HG03575 (cell line): ENCODE measurements around the gene ITPK1.

Source experiments
- ATAC-seq: cut with Tn5 transposase; IDR thresholded peaks from one replicate; pipeline ENCODE4 v1.9.1; 2021; ENCODE audit not compliant: unreplicated experiment, insufficient number of reproducible peaks, low FRiP score; ENCODE audit errors: extremely low read depth

Gene ITPK1

DNA sequence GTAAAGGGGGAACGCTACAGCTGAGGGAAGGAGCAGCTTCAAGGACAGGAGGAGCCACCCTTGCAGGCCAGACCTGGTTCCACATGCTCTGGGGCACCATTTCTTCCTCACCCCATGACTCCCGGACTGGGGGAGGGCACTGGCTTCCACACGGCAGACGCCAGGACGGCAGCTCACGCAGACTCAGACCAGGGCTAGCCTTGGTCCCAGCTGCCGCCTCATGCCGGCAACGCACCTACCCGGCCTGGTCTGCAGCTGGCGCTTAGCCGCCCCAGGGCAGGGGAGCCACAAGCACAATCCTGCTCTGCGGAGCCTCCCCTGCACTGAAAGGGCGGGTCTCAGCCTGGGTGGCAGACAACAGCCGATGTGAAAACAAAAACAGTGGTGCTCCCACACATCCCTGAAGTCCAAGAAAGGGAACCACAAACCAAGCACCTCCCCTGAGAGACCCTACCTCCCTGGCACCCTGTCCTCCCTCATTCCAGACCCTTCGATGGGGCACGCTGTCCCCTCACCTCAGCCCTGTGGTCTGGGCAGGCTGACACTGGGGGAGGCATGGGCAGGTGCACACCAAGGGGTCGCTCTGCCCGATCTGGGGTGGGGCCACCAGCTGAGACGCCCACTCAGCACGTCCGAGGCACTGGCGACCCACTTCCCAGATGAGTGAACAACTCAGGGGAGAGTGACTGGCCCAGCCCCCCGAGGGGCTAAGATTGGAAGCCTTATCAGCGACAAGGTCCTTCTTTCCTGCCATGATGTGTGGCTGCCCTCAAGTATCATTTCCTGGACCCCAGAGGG, 127.8 kb downstream of the ITPK1 start:
- ATAC-seq = no peak

DNA sequence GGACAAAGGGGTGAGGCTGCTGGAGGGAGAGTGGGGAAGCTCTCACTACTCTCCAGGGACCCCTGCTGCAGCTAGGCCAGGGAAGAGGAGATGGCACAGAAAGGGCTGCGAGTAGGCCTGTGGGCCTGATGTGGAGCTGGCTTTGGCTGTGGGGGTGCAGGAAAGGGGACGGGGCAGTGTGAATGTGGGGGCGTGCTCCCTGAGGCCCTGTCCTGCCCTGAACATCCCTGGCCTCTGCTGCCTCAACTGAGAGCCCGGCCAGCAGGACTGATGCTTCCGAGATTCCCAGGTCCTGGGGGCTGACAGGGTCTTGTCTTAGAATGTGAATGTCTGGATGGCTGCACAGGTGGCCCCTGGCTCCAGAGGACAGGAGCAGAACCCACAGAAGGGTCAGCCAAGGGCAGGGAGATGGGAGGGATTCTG, 128.6 kb downstream of the ITPK1 start:
- ATAC-seq = no peak

DNA sequence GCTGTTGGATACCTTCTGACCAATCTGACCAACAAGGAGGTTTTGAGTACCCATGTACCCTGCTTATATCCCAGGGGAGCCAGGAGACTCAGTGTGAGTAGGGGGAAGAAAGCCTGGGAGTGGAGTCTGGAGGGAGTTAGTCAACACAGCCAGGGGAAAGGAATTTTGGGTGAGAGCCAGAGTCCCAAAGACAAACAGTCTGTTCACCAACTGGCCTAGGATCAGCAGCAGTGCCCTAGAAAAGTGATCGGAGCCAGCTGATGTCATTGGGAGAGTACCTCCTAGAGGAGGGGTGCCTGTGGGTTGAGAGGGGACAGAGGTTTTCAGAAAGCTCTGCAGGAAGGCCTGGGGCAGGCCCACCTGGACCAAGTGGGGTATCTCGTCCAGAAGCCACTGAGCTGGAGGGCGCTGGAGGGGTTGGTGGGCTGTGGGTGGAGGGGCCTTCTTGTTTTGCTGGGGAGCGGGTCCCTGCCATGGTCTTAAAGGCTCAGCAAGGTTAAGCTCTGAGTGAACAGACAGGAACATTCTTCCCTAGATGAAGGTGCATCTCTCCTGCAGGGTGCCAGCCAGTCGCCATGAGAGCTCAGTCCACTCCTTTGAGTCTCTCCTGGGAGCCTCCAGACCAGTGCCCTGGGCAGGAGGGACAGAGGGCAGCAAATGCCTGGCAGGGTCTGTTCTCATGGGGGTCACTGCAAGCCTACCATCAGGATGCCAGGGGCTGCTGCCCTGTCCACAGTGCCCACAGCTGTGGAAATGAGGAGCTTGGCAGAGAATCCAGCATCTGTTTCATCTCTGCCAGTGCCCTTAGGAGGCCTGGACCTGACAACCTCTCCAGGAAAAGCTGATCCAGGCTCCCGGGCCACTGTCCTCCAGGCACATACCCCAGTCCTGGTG, 129.2 kb downstream of the ITPK1 start:
- ATAC-seq = no peak

DNA sequence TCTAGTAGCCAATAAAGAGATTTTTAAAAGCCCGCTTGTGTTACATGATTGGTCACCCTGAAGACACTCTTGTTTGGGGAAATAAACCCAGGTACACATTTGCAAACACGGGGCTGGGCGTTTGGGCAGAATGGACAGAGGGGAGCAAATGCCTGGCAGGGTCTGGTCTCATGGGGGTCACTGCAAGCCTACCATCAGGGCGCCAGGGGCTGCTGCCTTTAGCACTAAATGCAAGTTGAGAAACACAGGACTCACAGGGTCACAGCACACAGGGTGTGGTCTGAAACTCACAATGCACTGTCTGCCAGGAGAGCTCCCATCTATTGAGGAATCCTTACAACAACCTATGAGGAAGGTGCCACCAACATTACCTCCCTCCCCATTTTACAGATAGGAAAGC, 130.2 kb downstream of the ITPK1 start:
- no peak for ATAC-seq

DNA sequence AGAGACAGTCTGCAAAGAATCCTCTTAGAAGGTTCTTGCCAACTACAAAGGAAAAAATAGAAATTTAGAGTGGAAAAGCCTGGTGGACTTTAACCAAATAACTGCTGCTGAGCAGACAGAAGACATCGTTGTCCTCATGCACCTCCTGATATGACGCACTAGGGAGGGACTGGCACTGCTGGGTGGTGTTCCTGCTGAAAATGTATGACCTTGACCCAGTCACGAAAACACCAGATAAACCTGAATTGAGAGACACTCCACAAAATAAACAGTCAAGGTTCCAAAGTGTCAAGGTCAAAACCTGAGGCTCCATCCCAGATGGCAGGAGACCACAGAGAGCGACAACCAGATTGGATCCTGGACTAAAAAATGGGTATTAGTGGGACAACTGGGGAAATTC, 130.8 kb downstream of the ITPK1 start:
- ATAC-seq = no peak

DNA sequence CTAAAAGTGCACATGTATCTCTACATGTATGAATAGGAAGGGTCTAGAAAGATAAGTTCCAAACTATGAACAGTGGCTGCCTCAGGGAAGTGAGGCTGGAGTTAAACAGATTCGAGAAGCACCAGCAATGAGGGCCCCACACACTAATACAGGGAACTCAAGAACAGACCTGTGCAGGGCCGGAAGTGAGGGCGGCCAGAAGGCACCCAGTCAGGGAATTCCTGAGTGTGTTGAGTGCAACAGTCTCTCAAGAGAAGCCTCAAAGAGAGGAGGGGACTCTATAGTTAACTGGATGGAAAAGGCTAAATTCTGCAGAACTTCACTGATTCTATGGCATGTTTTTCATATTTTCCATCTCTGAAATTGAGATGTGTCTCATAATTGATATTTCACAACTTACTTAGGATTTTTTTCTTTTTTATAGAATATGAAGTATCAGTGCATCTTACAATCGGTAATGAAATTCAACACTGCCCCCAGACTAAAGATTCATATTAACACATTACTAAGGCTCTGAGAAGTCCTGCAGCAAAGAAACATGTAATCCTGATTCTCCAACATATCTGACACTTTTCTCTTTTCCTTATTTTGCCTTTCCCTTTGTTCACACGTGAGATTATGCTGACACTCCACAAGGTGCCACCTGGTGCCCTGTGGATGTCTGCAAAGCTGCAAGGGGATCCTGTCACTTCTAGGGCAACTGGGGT, 131.5 kb downstream of the ITPK1 start:
- no peak for ATAC-seq

DNA sequence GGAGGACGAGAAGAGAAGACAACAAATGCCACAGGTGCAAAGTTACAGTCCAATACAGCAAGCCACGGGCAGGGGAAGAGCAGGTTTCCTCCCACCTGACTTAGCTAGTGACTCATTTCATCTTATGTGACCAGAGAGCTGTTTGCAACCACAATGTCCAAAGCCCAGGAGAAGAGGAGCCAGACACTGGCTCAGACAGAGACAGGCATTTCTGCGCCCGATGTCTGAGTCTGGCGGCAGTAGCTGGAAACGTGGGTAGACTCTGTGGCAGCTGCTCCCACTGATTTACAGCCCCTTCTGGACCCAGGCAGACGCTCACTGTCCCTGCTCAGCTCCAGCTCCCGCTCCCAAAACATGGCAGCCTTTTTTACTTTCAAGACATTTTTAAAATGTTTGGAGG, 132.8 kb downstream of the ITPK1 start:
- ATAC-seq = no peak

DNA sequence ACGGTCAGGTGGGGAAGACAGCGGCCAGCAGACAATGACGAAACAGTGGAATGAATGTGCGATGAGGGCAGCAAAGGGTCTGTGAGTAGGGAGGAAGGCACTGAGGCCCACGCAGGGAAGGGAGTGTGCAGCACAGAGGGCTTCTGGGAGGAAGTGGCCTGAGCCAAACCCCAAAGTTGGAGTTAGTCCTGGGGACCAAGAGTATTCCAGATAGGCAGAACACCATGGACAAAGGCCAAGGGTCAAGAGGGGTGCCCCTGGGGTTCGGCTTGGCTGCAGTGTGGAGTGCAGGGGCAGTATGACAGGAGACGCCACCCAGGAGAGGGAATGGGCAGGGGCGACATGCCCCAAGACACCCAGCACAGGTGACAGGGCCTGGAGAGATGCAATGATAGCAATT, 134.0 kb downstream of the ITPK1 start:
- ATAC-seq = no peak

DNA sequence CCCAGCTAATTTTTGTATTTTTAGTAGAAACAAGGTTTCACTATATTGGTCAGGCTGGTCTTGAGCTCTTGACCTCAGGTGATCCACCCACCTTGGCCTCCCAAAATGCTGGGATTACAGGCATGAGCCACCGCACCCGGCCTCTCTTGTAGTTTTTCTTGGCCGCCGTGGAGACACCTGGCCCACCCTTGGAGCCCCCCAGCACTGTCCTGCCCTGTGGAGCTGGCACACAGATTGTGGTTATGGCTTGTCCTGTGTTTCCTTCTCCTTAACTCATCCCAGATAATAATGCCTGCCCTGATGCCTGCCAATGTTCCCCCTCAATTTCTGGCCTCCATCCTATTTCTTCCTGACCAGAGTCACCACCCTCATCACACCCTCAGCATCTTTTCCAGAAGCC, 134.9 kb downstream of the ITPK1 start:
- ATAC-seq = no peak

DNA sequence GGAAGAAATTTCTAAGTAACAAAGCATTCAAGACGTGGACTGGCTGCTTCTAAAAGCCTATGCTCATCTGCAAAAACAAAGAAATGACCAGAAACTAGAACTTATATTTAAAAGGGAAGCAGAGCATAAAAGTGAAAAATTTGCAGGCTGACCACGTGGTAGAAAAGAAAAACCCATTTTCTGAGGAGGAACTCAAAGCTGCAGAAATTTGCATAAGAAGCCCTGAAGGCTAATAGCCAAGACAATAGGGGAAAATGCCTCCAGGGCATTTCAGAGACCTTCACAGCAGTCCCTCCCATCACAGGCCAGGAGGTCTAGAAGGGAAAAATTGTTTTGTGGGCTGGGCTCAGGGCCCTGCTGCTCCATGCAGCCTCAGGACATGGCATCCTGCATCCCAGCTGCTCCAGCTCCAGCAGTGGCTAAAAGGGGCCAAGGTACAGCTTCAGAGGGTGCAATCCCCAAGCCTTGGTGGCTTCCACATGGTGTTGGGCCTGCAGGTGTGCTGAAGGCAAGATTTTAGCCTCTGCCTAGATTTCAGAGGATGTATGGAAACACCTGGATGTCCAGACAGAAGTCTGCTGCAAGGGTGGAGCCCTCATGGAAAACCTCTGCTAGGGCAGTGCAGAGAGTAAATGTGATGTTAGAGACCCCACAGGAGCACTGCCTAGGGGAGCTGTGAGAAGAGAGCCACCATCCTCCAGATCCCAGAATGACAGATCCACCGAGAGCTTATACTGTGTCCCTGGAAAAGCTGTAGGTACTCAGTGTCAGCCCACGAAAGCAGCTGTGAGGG, 137.3 kb downstream of the ITPK1 start:
- ATAC-seq = no peak

DNA sequence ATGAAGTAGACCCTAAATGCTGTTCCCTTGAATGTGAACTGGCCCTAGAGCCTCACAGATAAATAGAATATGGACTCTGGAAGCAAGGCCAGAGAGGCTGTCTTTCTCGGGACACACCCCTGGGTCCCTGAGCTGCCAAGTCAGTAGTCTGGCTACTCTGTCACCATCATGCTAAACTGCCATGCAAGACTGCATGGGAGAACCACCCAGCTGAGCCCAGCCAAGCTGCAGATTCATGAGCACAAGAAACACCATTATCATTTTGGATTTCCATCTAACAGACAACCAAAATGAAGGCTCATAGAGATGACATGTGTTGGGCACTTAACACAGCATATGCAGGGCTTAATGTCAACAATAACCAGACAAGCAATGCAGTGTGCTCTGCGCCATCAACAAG, 139.5 kb downstream of the ITPK1 start:
- no peak for ATAC-seq

DNA sequence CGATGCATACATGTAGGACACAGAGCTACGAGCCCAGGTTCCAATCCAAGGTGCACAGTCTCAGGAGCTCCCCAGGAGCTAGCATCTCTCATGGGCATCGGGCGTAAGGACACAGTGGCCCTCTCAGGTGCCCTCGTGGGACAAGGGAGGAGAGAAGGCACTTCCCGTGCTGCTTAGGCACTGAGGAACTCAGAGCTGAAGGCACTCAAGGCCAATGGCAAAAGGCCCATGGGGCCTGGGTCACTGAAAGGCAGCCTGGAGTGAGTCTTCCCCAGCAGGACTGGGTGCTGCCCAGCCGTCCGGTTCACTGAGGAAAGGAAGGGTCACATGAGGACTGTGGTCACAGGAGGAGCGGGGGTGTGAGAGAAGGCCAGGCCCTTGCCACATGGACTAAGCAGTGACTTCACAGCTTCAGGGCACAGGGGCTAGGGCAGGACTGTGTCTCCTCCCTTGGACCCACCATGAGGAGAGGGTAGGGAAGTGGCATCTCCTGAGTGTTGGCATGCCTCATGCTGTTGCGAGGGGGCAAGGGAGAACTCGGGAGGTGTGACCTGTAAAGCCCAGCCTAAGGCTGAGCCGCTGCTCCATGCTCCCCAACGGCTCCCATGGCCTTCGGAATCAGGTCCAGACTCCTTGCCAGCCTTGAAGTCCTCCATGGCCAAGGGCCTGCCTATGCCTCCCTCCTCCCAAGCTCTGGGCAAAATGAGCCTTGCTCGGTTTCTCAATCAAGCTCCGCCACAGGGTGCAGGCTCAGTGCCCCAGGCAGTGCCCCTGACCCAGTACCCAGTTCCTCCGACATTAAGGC, 141.0 kb downstream of the ITPK1 start:
- ATAC-seq = no peak

DNA sequence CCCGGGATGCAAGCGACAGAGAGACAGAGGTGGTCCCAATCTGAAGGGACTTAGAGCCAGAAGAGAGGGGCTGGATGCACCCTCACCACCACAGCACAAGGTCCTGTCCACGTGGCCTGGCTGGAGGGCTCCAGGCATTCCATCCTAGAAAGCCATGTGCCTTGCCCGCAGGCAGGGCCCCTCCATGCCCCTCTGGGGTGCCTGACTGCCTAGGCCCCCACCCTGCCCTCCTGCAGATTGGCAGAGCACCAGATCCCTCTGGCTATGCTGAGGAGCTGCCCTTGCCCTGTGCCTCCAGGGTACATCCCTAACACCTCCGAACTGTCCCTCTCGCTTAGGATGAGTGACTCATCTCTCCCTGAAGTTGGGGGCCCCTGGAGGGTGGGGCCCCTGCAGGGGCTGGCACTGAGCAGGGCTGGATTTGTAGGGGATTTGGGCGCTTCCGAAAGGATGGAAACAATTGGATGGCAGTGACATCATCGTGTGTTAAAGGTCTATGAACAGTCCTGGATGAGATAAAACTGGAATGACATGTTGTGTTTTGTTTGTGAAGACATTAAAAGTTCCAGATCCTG, 141.8 kb downstream of the ITPK1 start:
- no peak for ATAC-seq

DNA sequence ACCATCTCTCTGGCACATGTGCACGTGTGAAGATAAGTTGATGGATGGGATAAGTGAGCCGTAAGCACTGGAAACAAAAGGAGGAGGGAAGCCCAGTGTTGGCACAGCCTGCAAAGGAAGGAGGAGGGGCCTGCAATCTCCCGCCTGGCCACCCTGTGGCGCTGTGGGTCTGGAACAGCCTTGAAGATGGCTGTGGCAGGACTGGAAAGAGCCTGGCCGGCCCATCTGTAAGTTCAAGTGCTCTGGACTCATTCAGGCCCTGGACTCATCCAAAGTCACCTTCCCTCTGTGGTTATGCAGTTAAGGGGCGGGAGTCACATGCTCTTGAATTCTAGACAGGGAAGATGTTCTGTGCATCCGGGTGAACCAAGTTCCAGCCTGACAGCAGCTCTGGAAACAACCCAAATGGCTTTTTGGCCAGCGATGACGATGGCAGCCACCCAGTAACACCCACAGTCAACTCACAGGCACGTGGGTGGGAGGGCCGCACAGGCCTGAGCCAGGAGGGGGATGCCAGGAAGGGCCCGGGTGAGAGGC, 142.4 kb downstream of the ITPK1 start:
- no peak for ATAC-seq

DNA sequence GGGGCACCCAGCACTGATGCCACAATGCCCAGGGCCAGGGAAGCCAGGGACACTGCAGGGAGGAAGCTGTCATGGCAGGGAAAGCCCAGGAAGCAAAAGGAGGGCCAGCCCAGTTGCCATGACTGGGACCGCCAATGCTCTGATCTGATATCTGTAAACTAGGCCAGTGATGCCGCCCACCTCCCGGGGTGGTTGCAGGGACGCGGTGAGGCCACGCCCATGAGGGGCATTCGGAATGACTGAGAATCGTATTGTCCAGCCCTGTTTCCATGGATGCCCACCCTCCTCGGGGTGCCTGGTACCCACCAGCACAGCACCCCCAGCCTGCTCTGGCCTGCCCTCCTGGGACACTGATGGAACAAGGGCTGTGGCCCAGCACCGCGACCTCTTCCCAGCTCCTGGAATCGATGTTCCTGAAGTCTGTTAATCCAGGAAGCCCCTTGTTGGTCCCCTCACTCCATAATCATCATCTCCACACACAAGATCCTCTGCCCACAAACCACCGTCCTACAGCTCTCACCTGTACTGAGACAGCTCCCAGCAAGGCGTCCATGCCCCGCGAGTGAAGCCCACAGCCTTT, 144.0 kb downstream of the ITPK1 start:
- no peak for ATAC-seq

DNA sequence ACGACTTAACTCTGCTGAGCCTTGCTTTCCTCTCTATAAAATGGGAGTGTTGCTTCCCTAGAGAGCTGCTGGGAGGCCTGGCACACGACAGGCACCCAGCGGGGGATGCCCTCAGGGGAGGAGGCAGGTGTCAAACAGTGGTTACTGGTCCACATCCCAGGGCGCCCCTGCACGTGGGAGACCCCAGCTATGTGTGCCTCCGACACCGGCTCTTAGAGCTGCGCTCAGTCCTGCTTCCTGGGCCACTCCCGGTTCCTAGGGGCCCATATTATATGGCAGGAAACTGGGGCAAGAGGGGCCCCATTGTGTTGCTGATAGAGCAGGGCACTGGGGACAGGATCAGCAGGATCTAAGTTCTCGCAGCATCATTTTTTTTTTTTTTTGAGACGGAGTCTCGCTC, 145.5 kb downstream of the ITPK1 start:
- ATAC-seq = no peak

DNA sequence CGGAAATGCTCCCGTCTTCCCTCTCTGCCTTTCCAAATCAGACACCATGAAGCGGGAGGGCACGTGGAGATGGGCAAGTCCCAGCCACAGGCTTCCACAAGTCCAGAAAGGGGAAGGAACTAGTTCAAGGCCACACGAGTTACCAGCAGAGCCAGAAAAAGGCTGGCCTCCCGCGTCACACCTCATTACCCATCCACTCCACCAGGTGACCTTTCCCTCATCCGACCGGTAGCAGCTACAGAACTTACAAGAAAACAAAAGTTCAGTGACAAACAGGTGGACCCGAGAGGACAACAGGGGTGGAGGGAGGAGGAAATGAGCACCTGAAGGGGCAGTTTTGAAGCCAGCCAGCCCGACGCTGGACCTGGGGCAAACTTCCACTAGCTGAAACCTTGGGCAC, 145.9 kb downstream of the ITPK1 start:
- no peak for ATAC-seq
